NCI-H1417 (cell line): ENCODE results near the gene TEKT3.

Source experiments
- DNase-seq, 3 experiments: peaks; one replicate each; lab custom pipeline; 2025; lab: John Stamatoyannopoulos, UW

TEKT3 gene

GRCh38 chr17:15349119-15349518 is 7.7 kb upstream of the TEKT3 start:
- no peak for DNase-seq

GRCh38 chr17:15348021-15348420 is 6.6 kb upstream of the TEKT3 start:
- peak; percentile 1 to 44 (median 21) for DNase-seq

- DNase-seq = no peak
Observed at GRCh38 chr17:15346066-15346595, 4.7 kb upstream of the TEKT3 start.

GRCh38 chr17:15343749-15344148 is 2.4 kb upstream of the TEKT3 start:
- no peak for DNase-seq

GRCh38 chr17:15342460-15342859 is 1.1 kb upstream of the TEKT3 start:
- no peak for DNase-seq

- no peak for DNase-seq
Observed at GRCh38 chr17:15341966-15342365, 569 bp upstream of the TEKT3 start.

GRCh38 chr17:15340966-15341365 is 431 bp downstream of the TEKT3 start:
- DNase-seq = peak in 2 of 3 experiments; percentile 10 to 35

- no peak for DNase-seq
Observed at GRCh38 chr17:15335446-15335845, 6.0 kb downstream of the TEKT3 start.

GRCh38 chr17:15334266-15334665 is 7.1 kb downstream of the TEKT3 start:
- DNase-seq = no peak

- peak in 1 of 3 experiments; percentile 22 for DNase-seq
Observed at GRCh38 chr17:15332338-15332737, 9.1 kb downstream of the TEKT3 start.

GRCh38 chr17:15323131-15323530 is 18.3 kb downstream of the TEKT3 start:
- DNase-seq = no peak

- DNase-seq = no peak
Observed at GRCh38 chr17:15321556-15322251, 19.7 kb downstream of the TEKT3 start.

GRCh38 chr17:15319452-15320010 is 21.9 kb downstream of the TEKT3 start:
- DNase-seq = no peak

GRCh38 chr17:15311996-15312395 is 29.4 kb downstream of the TEKT3 start:
- no peak for DNase-seq

- no peak for DNase-seq
Observed at GRCh38 chr17:15309793-15310192, 31.6 kb downstream of the TEKT3 start.

- no peak for DNase-seq
Observed at GRCh38 chr17:15309236-15309635, 32.2 kb downstream of the TEKT3 start.

- DNase-seq = no peak
Observed at GRCh38 chr17:15308758-15309157, 32.6 kb downstream of the TEKT3 start.

- DNase-seq = no peak
Observed at GRCh38 chr17:15307710-15308111, 33.7 kb downstream of the TEKT3 start.

GRCh38 chr17:15303851-15304250 is 37.5 kb downstream of the TEKT3 start:
- no peak for DNase-seq

- DNase-seq = no peak
Observed at GRCh38 chr17:15303268-15303667, 38.1 kb downstream of the TEKT3 start.

- DNase-seq = no peak
Observed at GRCh38 chr17:15301845-15302244, 39.6 kb downstream of the TEKT3 start.

- DNase-seq = no peak
Observed at GRCh38 chr17:15298176-15298575, 43.2 kb downstream of the TEKT3 start.

- no peak for DNase-seq
Observed at GRCh38 chr17:15293558-15293957, 47.8 kb downstream of the TEKT3 start.
